H1 (cell line): ENCODE results near the gene HS3ST5. TPM values are rescaled to one million over a fixed set of nuclear protein-coding genes. Genes with fewer than 3 reads are reported as not detected.

Experiments used
- CTCF ChIA-PET: fragments of 300-600 bp; sonication (Branson Sonifier 250); formaldehyde crosslinking; loops from one replicate; lab custom pipeline; 2021; ENCODE audit not compliant: partially characterized antibody; lab: Charles Lee
- POLR2A ChIA-PET: fragments of 300-600 bp; sonication (Branson Sonifier 250); formaldehyde crosslinking; loops from one replicate; lab custom pipeline; 2021; ENCODE audit warnings: inconsistent platforms; ENCODE audit not compliant: partially characterized antibody; lab: Charles Lee
- DNase-seq, 2 experiments: peaks; one replicate each; pipeline versions ENCODE4 v3.0.0 to v3.0.0-alpha.2; 2010 to 2022; ENCODE audit warnings: low spot score in 2 of 2, low read depth in 1 of 2, mixed read lengths in 1 of 2
- FAIRE-seq: peaks from 2 replicates; lab custom pipeline; 2011; peaks lifted over from hg19 to GRCh38; lab: Jason Lieb, UNC
- H2AFZ ChIP-seq: 2 replicates; pipeline ENCODE4 v1.8.1; 2012; ENCODE audit warnings: low read length, inconsistent platforms
- H2AK5ac ChIP-seq: 2 replicates; pipeline ENCODE4 v1.6.1; 2013; ENCODE audit warnings: low read depth, low read length
- H2BK120ac ChIP-seq: replicated peaks from 2 replicates; pipeline ENCODE3; 2013; ENCODE audit warnings: low read depth, low read length, inconsistent platforms
- H2BK12ac ChIP-seq: 2 replicates; pipeline ENCODE4 v1.6.1; 2013; ENCODE audit warnings: low read depth, low read length
- H2BK15ac ChIP-seq: 2 replicates; pipeline ENCODE4 v1.6.1; 2013; ENCODE audit warnings: low read length
- H2BK20ac ChIP-seq: 2 replicates; pipeline ENCODE4 v1.6.1; 2013; ENCODE audit warnings: low read length
- H2BK5ac ChIP-seq: 2 replicates; pipeline ENCODE4 v1.6.1; 2013; ENCODE audit warnings: low read depth, low read length
- H3K14ac ChIP-seq: 2 replicates; pipeline ENCODE4 v1.6.1; 2013; ENCODE audit warnings: inconsistent platforms; ENCODE audit not compliant: insufficient read length
- H3K18ac ChIP-seq: 2 replicates; pipeline ENCODE4 v1.6.1; 2013; ENCODE audit warnings: low read length; ENCODE audit errors: extremely low read depth
- H3K23ac ChIP-seq: 2 replicates; pipeline ENCODE4 v1.6.1; 2013; ENCODE audit warnings: inconsistent platforms; ENCODE audit not compliant: insufficient read length
- H3K23me2 ChIP-seq: 2 replicates; pipeline ENCODE4 v1.6.1; 2013; ENCODE audit warnings: low read depth, low read length
- H3K27ac ChIP-seq: 2 replicates; pipeline ENCODE4 v1.6.1; 2011; ENCODE audit warnings: low read depth, low read length, inconsistent platforms
- H3K27me3 ChIP-seq, 4 experiments: replicated peaks in 1 of 4; 1 replicate in 1 of 4; 2 replicates in 3 of 4; pipeline versions ENCODE4 v1.6.1 to v1.8.1; 2011 to 2013; ENCODE audit warnings: low read length in 3 of 4, mild to moderate bottlenecking in 3 of 4, inconsistent platforms in 2 of 4, mixed read lengths in 2 of 4, moderate library complexity in 1 of 4; ENCODE audit not compliant: control insufficient read depth in 3 of 4, insufficient read depth in 3 of 4; ENCODE audit errors: extremely low read depth in 1 of 4
- H3K36me3 ChIP-seq, 4 experiments: 2 replicates each; pipeline versions ENCODE4 v1.6.1 to v1.8.1; 2011 to 2013; ENCODE audit warnings: mild to moderate bottlenecking in 4 of 4, low read length in 3 of 4, moderate library complexity in 2 of 4, control low read depth in 1 of 4, inconsistent platforms in 1 of 4; ENCODE audit not compliant: insufficient read depth in 4 of 4, control insufficient read depth in 2 of 4
- H3K4ac ChIP-seq: replicated peaks from 2 replicates; pipeline ENCODE3; 2013; ENCODE audit warnings: low read length, low read depth, mixed read lengths, inconsistent platforms; ENCODE audit not compliant: insufficient read length
- H3K4me1 ChIP-seq, 4 experiments: replicated peaks in 1 of 4; 1 replicate in 1 of 4; 2 replicates in 3 of 4; pipeline versions ENCODE4 v1.6.1 to v1.8.1; 2011 to 2013; ENCODE audit warnings: low read length in 3 of 4, inconsistent platforms in 2 of 4, mixed read lengths in 1 of 4; ENCODE audit not compliant: insufficient read depth in 4 of 4, control insufficient read depth in 3 of 4
- H3K4me2 ChIP-seq, 2 experiments: 2 replicates each; pipeline versions ENCODE4 v1.6.1 to v1.8.1; 2011 to 2013; ENCODE audit warnings: low read depth in 2 of 2, low read length in 2 of 2, control low read depth in 1 of 2, inconsistent platforms in 1 of 2, mild to moderate bottlenecking in 1 of 2; ENCODE audit not compliant: insufficient read depth in 1 of 2
- H3K4me3 ChIP-seq, 4 experiments: fragments of 200-600, 300-600 bp in 1 of 4; sonication (generic), shearing (Covaris generic), sonication (Bioruptor Twin) in 1 of 4; 2 replicates each; pipeline versions ENCODE4 v1.5.1 to v1.8.1; 2011 to 2016; ENCODE audit warnings: low read length in 4 of 4, low read depth in 3 of 4, control low read depth in 2 of 4, inconsistent platforms in 2 of 4, mild to moderate bottlenecking in 2 of 4, mixed read lengths in 1 of 4, moderate library complexity in 1 of 4; ENCODE audit not compliant: insufficient read depth in 2 of 4; ENCODE audit errors: extremely low read depth in 1 of 4
- H3K56ac ChIP-seq: replicated peaks from 2 replicates; pipeline ENCODE3; 2013; ENCODE audit warnings: low read depth, mild to moderate bottlenecking, mixed read lengths, low read length, inconsistent platforms; ENCODE audit not compliant: insufficient read length
- H3K79me1 ChIP-seq: 2 replicates; pipeline ENCODE4 v1.6.1; 2013; ENCODE audit warnings: low read depth, low read length, control low read depth
- H3K79me2 ChIP-seq, 2 experiments: 2 replicates each; pipeline versions ENCODE4 v1.6.1 to v1.8.1; 2012 to 2013; ENCODE audit warnings: low read length in 2 of 2, mild to moderate bottlenecking in 2 of 2, inconsistent platforms in 1 of 2; ENCODE audit not compliant: insufficient read depth in 2 of 2, control insufficient read depth in 1 of 2
- H3K9ac ChIP-seq, 4 experiments: replicated peaks in 1 of 4; 1 replicate in 1 of 4; 2 replicates in 3 of 4; pipeline versions ENCODE4 v1.6.1 to v1.8.1; 2011 to 2013; ENCODE audit warnings: low read depth in 3 of 4, low read length in 3 of 4, control low read depth in 2 of 4, mild to moderate bottlenecking in 2 of 4, moderate library complexity in 2 of 4, inconsistent platforms in 1 of 4; ENCODE audit errors: extremely low read depth in 1 of 4
- H3K9me3 ChIP-seq, 2 experiments: 2 replicates each; pipeline versions ENCODE4 v1.6.1 to v1.8.1; 2012 to 2013; ENCODE audit warnings: mild to moderate bottlenecking in 2 of 2, moderate library complexity in 2 of 2, control low read depth in 1 of 2, inconsistent platforms in 1 of 2, low read depth in 1 of 2, low read length in 1 of 2, mixed read lengths in 1 of 2; ENCODE audit not compliant: insufficient read depth in 2 of 2
- H4K20me1 ChIP-seq, 2 experiments: replicated peaks in 1 of 2; 2 replicates each; pipeline versions ENCODE3 to v1.8.1; 2011 to 2013; ENCODE audit warnings: inconsistent platforms in 2 of 2, low read length in 2 of 2, mild to moderate bottlenecking in 1 of 2; ENCODE audit not compliant: insufficient read depth in 2 of 2, control insufficient read depth in 1 of 2
- H4K5ac ChIP-seq: 2 replicates; pipeline ENCODE4 v1.6.1; 2013; ENCODE audit warnings: low read length, low read depth, mixed read lengths, inconsistent platforms; ENCODE audit not compliant: insufficient read length
- H4K8ac ChIP-seq: 2 replicates; pipeline ENCODE4 v1.8.0; 2013; ENCODE audit warnings: mild to moderate bottlenecking, moderate library complexity, low read length, inconsistent platforms; ENCODE audit not compliant: insufficient read depth; ENCODE audit errors: extremely low read depth
- H4K91ac ChIP-seq: replicated peaks from 2 replicates; pipeline ENCODE3; 2013; ENCODE audit warnings: low read length, mixed read lengths, inconsistent platforms; ENCODE audit not compliant: insufficient read length
- BACH1 ChIP-seq: IDR thresholded peaks from 2 replicates; pipeline ENCODE4 v1.6.1; 2012; ENCODE audit warnings: low read length, improper control_type of control experiment
- CBX5 ChIP-seq: fragments of 300-800, 300-1000 bp; sonication (generic); IDR thresholded peaks from 2 replicates; pipeline ENCODE4 v1.7.1; 2016; ENCODE audit warnings: antibody characterized with exemption, low read length, low read depth
- HDAC6 ChIP-seq: IDR thresholded peaks from one replicate; pipeline ENCODE4 v1.7.1; 2012; ENCODE audit warnings: low read depth, mild to moderate bottlenecking, inconsistent platforms, low read length, moderate library complexity
- KDM4A ChIP-seq: IDR thresholded peaks from one replicate; pipeline ENCODE4 v1.7.1; 2012; ENCODE audit warnings: low read depth, mild to moderate bottlenecking, moderate library complexity, low read length, inconsistent platforms; ENCODE audit not compliant: severe bottlenecking
- MAX ChIP-seq: IDR thresholded peaks from 2 replicates; pipeline ENCODE4 v1.6.1; 2012; ENCODE audit warnings: inconsistent platforms
- RFX5 ChIP-seq: IDR thresholded peaks from 2 replicates; pipeline ENCODE4 v1.6.1; 2011; ENCODE audit warnings: low read depth, low read length, improper control_type of control experiment, borderline replicate concordance
- SIX5 ChIP-seq: IDR thresholded peaks from 2 replicates; pipeline ENCODE4 v1.6.1; 2011; ENCODE audit warnings: mild to moderate bottlenecking, low read depth, low read length
- SP4 ChIP-seq: IDR thresholded peaks from 2 replicates; pipeline ENCODE4 v1.6.1; 2012; ENCODE audit warnings: low read length, inconsistent platforms
- SUZ12 ChIP-seq: fragments of 200-600 bp; sonication (generic); IDR thresholded peaks from 2 replicates; pipeline ENCODE4 v1.6.1; 2012; ENCODE audit warnings: mild to moderate bottlenecking, inconsistent platforms, low read length, moderate library complexity, mixed read lengths
- TEAD4 ChIP-seq: IDR thresholded peaks from 2 replicates; pipeline ENCODE4 v1.6.1; 2012; ENCODE audit warnings: low read depth, low read length, inconsistent platforms, mixed read lengths
- YY1 ChIP-seq: IDR thresholded peaks from 2 replicates; pipeline ENCODE4 v1.6.1; 2011; ENCODE audit warnings: low read depth, mild to moderate bottlenecking, low read length
- ZNF274 ChIP-seq: IDR thresholded peaks from 2 replicates; pipeline ENCODE4 v1.7.0; 2012; ENCODE audit warnings: low read length, borderline replicate concordance; ENCODE audit errors: extremely low read depth
- WGBS, 2 experiments: shearing (Covaris generic) in 1 of 2; methylation state at CpG; one replicate each; pipeline versions ENCODE4 v1.1.6 to v1.1.7; 2013 to 2015; ENCODE audit warnings: low lambda C conversion rate in 2 of 2, mixed read lengths in 2 of 2, inconsistent platforms in 1 of 2, low coverage in 1 of 2, missing lambda C conversion rate in 1 of 2; ENCODE audit not compliant: insufficient replicate concordance in 2 of 2, insufficient coverage in 1 of 2, insufficient read length in 1 of 2; ENCODE audit errors: extremely low coverage in 1 of 2, missing lambda C conversion rate in 1 of 2; 5-methylcytosine and 5-hydroxymethylcytosine counted together
- polyA plus RNA-seq, 7 experiments: library from polyadenylated mRNA; depleted of rRNA in 3 of 7; stranded (reverse) in 5 of 7; unstranded in 2 of 7; fragments of >200 nt in 5 of 7; fragments of 200-250 nt in 2 of 7; gene quantifications; 1 replicate in 5 of 7; 2 replicates in 1 of 7; 4 replicates in 1 of 7; pipeline versions ENCODE4 v1.2.1 to v1.2.3, GENCODE V29; 2011 to 2013; ENCODE audit warnings: missing spikeins in 2 of 7, mixed read lengths in 2 of 7
- total RNA-seq: library from RNA; stranded (reverse); fragmentation: NEBNext Ultra II Directional; extraction: Animal tissue kit (Norgen Biotek cat#: 25700); gene quantifications from 2 replicates; pipeline ENCODE4 v1.2.1, GENCODE V29; 2021

HS3ST5 gene
- total and polyA plus RNA-seq, 2 of the 8 experiments (the other 6 are each of a cell fraction or from before 2014, with no cell fraction given): 1.2 to 9.9 TPM

- H3K9me3 ChIP-seq: no peaks in the 10 kb centered on the region
- 76% methylated on average over 2 of the region's 2 CpGs; no CpG with 5 or more reads in 1 of the 2 experiments for WGBS, 2 experiments
- H3K4ac ChIP-seq: no peak overlapping the region
- no peak overlapping the region for H3K9ac ChIP-seq
- H3K36me3 ChIP-seq: peaks cover 0 to 3% (median 0%) of the 10 kb centered on the region in 4 experiments; a peak in 1 of 8 replicates
- H2AK5ac ChIP-seq: no peak overlapping the region
- H4K20me1 ChIP-seq: no peaks in the 10 kb centered on the region
- no peak overlapping the region for H3K27ac ChIP-seq
- no peak for FAIRE-seq
- H2BK20ac ChIP-seq: no peak overlapping the region
- no peak overlapping the region for H4K8ac ChIP-seq
- no peak for TF ChIP-seq MAX
- no peak for TF ChIP-seq YY1
- TF ChIP-seq KDM4A: no peak
- TF ChIP-seq SIX5: no peak
- TF ChIP-seq SUZ12: no peak
- no peak for TF ChIP-seq TEAD4
- TF ChIP-seq ZNF274: no peak
- no peak for TF ChIP-seq HDAC6
- TF ChIP-seq RFX5: no peak
- no peak for TF ChIP-seq BACH1
- no peak for TF ChIP-seq SP4
- TF ChIP-seq CBX5: no peak
- TF ChIP-seq, all 59 proteins: peak for 0
- no peak for DNase-seq
- H3K4me3 ChIP-seq: no peak overlapping the region
- H3K4me1 ChIP-seq: peaks cover 0 to 21% (median 12%) of the 10 kb centered on the region in 4 experiments; a peak in 3 of 7 replicates
- no peak overlapping the region for H4K5ac ChIP-seq
- CTCF ChIA-PET: interaction anchor here (1.0 to 2.5 kb wide), 3 partner anchors 9 to 168 kb away, joined by 3 to 8 read pairs (median 8); no protein-coding TSS in a partner anchor
- no peak overlapping the region for H3K18ac ChIP-seq
- H2BK12ac ChIP-seq: no peak overlapping the region
- POLR2A ChIA-PET: no interaction called here
- H2AFZ ChIP-seq: no peak overlapping the region
- no peaks in the 10 kb centered on the region for H3K23me2 ChIP-seq
- H3K23ac ChIP-seq: no peak overlapping the region
- no peak overlapping the region for H2BK120ac ChIP-seq
- H4K91ac ChIP-seq: no peak overlapping the region
- no peak overlapping the region for H2BK5ac ChIP-seq
- peaks cover 0 to 17% of the 10 kb centered on the region in 2 experiments; a peak in 2 of 4 replicates for H3K79me2 ChIP-seq
- no peak overlapping the region for H2BK15ac ChIP-seq
- H3K79me1 ChIP-seq: no peaks in the 10 kb centered on the region
- H3K27me3 ChIP-seq: no peaks in the 10 kb centered on the region
- H3K4me2 ChIP-seq: no peak overlapping the region
- no peak overlapping the region for H3K14ac ChIP-seq
- H3K56ac ChIP-seq: no peak overlapping the region
These were observed 66.0 kb downstream of the HS3ST5 start for GRCh38 chr6:114276783-114277182.
